Lower leg skin (tissue), 3 donors: ENCODE results near the gene ABCA13.

ENCODE experiments used
- POLR2A ChIP-seq, 2 donors: fragments of 450-650 bp; IDR thresholded peaks; one replicate each; pipeline ENCODE4 v1.6.1; 2016 to 2017; ENCODE audit warnings: antibody characterized with exemption in 2 of 2, mild to moderate bottlenecking in 1 of 2, moderate library complexity in 1 of 2
- TF ChIP-seq, protein P1 (sequence below), 3 donors: fragments of 450-650 bp; IDR thresholded peaks; one replicate each; pipeline ENCODE4 v1.5.1; 2016; ENCODE audit warnings: antibody characterized with exemption in 3 of 3, mild to moderate bottlenecking in 3 of 3, moderate library complexity in 2 of 3

DNA sequence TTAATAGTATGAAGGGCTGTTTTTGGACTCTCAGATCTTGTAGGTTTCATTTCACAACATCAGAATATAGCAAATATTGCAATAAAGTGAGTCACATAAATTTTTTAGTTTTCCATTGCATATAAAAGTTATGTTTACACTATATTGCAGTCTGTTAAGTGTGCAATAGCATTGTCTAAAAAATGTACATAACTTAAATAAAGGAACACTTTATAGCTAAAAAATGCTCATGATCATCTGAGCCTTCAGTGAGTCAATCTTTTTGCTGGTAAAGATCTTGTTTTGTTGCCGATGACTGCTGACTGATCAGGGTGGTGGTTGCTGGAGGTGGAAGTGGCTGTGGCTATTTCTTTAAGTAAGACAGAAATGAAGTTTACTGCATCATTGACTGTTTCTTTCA is 42.0 kb downstream of the ABCA13 start:
- no peak for TF ChIP-seq POLR2A (IDR thresholded peaks at IDR 0.05)
- TF ChIP-seq, protein P1, sequence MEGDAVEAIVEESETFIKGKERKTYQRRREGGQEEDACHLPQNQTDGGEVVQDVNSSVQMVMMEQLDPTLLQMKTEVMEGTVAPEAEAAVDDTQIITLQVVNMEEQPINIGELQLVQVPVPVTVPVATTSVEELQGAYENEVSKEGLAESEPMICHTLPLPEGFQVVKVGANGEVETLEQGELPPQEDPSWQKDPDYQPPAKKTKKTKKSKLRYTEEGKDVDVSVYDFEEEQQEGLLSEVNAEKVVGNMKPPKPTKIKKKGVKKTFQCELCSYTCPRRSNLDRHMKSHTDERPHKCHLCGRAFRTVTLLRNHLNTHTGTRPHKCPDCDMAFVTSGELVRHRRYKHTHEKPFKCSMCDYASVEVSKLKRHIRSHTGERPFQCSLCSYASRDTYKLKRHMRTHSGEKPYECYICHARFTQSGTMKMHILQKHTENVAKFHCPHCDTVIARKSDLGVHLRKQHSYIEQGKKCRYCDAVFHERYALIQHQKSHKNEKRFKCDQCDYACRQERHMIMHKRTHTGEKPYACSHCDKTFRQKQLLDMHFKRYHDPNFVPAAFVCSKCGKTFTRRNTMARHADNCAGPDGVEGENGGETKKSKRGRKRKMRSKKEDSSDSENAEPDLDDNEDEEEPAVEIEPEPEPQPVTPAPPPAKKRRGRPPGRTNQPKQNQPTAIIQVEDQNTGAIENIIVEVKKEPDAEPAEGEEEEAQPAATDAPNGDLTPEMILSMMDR (IDR thresholded peaks at IDR 0.05), result no peak
